HG02885 (cell line): ENCODE results near the gene PID1.
"Not testable (repeated sequence)": the region's sequence is repeated elsewhere in the genome, so short reads cannot be mapped to it uniquely, and the experiment has no call there.

Experiments used
- ATAC-seq: cut with Tn5 transposase; IDR thresholded peaks from one replicate; pipeline ENCODE4 v1.9.1; 2021; ENCODE audit warnings: mild to moderate bottlenecking; ENCODE audit not compliant: unreplicated experiment, poor library complexity

PID1 gene

DNA sequence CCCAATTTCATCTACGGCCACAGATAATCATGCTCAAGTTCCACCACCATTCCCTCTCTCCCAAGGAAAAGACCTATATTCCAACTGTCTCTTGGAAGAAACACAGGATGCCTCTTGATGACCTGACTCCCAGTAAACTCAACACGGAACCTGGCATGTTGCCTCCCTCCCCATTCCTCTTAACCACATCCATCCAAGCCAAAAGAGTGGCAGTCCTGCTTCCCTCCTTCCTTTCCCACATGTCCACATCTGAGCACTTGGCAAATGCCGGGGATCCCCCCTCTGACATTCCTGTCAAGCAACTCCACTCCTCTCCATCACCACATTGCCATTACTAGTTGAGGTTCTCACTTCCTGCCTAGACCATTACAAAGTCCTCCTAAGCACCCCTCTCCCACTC is 49.4 kb downstream of the PID1 start:
- ATAC-seq: no peak

GRCh38 chr2:229220254-229220653 is 50.8 kb downstream of the PID1 start:
- no peak for ATAC-seq

DNA sequence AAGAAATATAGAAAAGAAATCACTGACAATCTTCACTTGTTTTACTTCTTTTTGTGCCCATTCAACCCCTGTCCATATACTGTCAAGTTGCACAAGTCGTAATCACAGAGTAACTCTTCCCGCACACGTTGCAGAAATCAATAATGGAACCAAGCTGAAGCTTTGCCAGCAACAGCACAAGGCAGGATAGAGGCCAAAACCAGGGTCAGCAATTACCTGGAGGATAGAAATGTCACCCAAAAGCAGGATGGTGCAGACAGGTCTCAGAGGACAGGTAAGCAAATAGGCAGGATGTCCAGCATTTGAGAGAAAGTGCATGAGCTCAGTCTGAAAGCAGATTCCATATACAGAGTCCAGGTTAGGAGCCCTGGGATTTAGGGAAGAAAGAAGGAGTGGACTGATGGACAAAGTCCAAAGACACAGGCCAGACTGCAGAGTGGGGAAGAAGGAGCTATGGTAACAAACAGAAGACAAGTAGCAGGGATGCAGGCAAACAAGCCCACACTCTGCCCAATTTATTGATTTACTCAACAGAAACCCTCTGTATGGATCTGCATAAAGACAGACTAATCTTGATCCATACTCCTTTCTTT is 52.7 kb downstream of the PID1 start:
- no peak for ATAC-seq

GRCh38 chr2:229212241-229212640 is 58.8 kb downstream of the PID1 start:
- no peak for ATAC-seq

DNA sequence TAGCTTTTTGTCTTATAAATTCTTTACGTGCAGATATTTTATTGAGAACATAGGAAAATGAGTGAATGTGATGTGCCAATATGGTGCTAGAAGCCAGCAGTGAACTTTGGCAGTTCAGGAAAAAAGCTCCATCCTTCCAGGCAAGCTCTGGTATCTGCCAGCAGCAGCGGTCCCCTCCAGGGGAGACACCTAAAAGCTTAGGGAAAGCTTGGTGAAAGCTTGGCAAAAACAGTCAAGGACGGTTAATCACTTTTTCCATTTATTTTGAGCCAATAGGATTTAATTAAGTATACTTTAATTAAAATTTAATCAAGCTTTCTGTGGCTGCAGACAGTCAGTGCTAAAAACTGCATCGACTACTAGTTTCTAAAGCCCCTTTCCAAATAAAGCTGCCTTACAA is 60.4 kb downstream of the PID1 start:
- no peak for ATAC-seq

DNA sequence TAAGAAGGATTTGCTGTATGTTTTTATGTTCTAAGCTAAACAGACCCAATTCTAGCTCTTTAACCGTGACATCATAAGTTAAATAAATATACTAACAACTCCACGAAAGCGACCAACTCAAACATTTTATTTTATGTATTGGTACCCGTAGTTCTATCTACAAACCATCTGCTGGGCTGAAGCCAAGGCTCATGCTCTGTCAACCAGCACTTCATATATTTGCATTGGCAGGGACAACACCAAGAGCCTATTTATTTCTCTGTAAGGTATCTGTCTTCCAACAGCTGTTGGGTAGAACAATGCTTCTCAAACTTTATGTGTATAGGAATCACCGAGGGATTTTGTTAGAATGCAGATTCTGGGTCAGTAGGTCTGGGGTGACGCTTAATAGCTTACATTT is 64.5 kb downstream of the PID1 start:
- ATAC-seq: no peak

DNA sequence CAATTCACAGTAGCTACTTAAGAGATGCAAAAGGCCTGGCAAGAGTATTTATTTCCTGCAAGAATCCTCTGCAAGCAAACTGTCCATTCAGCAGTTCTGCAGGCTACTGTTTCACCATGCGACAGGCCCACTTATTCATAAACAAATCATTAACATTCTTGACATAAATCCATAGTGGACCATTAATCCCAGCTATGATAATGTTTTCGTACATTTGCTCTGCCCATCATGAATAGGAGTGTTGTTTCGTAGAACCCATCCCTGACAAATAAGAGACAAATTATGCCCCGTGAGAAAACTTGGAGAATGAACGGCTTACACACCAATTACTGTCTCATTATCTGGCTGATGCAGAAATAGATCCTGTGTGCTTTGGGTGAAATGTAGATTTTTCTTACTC is 65.4 kb downstream of the PID1 start:
- ATAC-seq: no peak

- ATAC-seq: no peak
Measured at GRCh38 chr2:229202646-229203045, 68.4 kb downstream of the PID1 start.

DNA sequence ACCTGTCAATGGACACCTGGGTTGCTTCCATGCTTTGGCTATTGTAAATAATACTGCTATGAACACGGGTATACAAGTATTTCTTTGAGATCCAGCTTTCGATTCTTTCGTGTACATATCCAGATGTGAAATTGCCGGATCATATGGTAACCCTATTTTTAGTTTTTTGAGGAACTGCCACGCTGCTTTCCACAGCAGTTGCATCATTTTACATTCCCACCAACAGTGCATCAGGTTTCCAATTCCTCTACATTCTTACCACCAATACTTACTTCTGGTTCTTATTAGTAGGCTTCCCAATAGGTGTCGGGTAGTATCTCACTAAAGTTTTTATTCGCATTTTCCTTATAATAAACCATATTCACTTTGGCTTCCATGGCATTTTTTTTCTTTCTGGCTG is 69.6 kb downstream of the PID1 start:
- no peak for ATAC-seq

DNA sequence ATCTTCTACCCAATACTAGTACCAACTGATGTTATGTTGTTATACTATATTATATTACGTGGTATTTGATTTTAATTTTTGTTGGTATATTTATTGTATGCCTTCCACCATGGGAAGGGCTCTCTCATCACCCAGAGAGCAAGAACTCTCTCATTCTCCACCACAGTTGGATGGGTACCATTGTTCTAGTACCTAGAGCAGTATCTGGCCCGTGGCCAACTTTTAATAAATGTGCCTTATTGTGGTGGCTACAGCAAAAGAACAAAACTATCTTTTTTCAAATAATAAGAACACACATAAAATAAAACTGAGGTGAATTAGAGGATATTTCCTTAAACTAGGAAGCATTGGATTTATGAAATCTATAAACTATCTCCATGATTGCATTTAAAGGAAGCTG is 71.8 kb downstream of the PID1 start:
- no peak for ATAC-seq

GRCh38 chr2:229196448-229196847 is 74.6 kb downstream of the PID1 start:
- no peak for ATAC-seq

DNA sequence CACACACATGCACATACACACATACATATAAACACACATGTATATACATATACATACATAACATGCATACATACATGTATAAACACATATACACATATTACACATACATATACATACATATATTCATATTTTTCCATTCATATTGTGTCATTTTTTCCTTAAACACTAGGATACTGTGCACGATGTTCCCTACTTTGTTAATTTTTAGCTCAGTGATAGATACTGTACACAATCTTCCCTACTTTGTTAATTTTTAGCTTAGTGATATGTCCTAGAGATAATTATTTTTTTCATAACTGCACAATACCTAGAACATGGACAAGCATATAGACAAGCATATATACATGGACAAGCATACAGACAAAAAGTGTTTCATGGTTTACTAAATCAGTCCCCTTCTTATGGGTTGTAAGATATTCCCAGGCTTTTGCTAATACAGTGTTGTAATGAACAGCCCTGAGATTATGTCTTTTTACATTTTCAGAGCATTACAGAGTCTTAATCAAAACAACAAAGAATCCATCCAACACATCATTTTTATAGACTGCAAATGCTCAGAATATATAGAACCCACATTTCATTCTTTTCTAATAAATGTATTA is 75.6 kb downstream of the PID1 start:
- no peak for ATAC-seq

DNA sequence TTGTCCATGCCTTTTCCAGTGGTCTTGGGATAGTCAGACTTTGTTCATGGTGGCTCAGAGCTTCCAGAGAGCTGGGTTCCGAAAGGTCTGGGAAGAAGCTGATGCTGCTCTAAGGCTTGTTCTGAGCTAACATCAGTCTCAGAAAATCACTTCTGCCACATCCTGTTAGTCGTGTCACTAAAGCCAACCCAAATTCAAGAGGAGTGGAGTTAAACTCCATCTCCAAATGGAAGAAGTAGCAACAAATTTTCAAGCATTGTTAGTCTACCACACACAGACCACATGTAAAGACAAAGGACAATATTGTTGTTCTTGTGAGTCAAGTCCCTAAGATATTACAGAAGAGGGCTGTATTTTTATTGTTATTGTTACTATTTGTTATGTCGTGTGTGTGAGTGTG is 77.8 kb downstream of the PID1 start:
- no peak for ATAC-seq

- ATAC-seq: no peak
Measured at GRCh38 chr2:229191413-229191812, 79.7 kb downstream of the PID1 start.

- not testable (repeated sequence) for ATAC-seq
Measured at GRCh38 chr2:229187123-229187522, 84.0 kb downstream of the PID1 start.

DNA sequence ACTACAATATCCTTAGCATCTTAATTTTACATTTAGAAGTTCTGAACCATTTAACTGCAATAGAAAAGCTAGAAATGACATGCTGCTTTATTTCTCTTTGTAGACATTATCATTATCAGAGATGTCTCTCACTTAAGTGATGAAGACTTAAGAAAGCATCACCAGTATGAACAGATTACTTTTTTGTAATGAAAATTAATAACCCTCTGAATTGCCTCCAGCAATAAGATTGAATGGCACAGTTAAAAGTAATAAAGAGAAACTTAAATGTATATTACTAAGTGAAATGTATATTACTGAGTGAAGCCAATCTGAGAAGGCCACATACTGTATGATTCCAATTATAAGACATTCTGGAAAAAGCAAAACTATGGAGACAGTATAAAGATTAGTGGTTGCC is 89.4 kb downstream of the PID1 start:
- ATAC-seq: no peak

DNA sequence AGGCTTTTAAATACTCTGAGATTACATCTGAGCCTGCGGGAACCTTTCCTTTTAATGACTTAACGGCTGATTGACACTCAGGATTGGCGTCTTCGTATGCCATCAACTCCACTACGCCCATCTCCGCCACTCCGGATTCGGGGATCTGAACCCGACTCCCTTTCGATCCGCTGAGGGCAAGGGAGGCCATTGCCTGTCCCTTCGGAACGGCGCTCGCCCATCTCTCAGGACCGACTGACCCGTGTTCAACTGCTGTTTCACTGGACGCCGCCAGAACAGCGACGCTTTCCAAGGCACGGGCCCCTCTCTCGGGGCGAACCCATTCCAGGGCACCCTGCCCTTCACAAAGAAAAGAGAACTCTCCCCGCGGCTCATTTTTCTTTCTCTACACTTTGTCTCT is 90.4 kb downstream of the PID1 start:
- ATAC-seq: no peak

DNA sequence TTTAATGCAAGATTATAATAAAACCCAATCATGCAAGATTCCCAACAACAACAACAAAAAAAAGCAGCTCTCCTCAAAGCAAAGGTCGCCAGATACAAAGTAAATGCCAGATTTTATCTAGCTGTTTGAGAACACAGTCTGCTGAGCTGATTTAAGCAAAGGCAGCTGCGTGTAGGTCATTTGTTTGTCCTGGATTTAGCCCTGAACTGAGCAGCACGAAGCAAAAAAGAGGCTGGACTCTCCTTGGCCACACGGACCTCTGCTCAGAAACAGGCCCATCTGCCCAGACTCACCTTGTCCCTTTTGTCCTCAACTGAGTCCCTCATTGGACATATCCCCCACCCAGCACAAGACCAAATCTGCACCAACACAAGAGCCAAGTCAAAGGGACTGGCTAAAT is 91.5 kb downstream of the PID1 start:
- ATAC-seq: no peak

DNA sequence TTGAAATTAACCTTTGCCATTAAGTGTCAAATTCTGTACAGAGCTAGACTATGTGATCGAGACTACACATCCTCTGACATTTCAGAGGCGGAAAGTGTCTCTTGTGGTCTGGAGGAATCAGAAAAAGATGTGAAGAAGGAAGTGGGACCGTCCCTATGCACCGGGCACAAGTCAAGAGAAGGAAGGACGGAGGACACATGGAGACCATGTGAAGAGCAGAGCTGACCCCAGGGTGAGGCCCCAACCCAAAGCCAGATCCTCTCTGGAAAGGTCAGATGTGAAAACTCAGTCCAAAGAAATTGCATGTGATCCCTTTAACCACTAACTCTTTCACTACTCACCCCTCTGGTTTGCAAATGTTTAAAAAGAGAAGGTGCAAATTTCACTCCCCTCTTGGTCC is 92.4 kb downstream of the PID1 start:
- ATAC-seq: no peak

- ATAC-seq: no peak
Measured at GRCh38 chr2:229178117-229178516, 93.0 kb downstream of the PID1 start.

- no peak for ATAC-seq
Measured at GRCh38 chr2:229176136-229176535, 95.0 kb downstream of the PID1 start.

DNA sequence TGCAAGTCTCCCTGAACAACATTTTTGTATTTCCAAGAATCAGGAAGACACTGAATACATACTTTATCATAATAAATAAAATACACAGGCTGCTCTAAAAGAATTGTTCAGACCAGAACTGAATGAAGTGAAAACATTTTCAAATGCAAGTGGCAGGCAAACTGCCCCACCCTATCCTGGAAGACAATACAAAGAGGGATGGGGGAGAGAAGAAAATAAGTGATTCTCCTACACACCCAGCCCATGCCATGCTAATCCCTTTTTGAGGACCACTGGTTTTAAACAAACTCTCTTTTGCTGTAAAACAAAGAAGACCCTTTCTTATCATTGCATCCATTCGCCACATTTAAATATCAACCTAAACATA is 95.6 kb downstream of the PID1 start:
- ATAC-seq: no peak
